ENCODE measurements around the gene ABI1. TPM values are rescaled to one million over a fixed set of nuclear protein-coding genes. Genes with fewer than 3 reads are reported as not detected.

ABI1 gene
- total RNA-seq, 1 experiment from 2014 or later: 36.9 TPM

- no peak overlapping the region for H2AK5ac ChIP-seq (ENCODE audit: insufficient read length, low read length)
- peaks cover 2% of the 10 kb centered on the region; the same call in 1 of the 2 replicates for H3K79me2 ChIP-seq (ENCODE audit: insufficient read depth, low read length)
These were observed 55.1 kb downstream of the ABI1 start for GRCh38 chr10:26805567-26806245.

More at GRCh38 chr10:26805567-26806245, 55.1 kb downstream of the ABI1 start:
- Histone ChIP-seq H3K23ac (ENCODE audit: insufficient read length, low read depth, low read length) (no peak overlapping the region), H3K4me1 (ENCODE audit: insufficient read depth, low read length) (peaks cover 5% of the 10 kb centered on the region; the same call in 1 of the 2 replicates), H2BK5ac (ENCODE audit: insufficient read length, low read length) (no peak overlapping the region), H3K9ac (ENCODE audit: extremely low read depth, insufficient read length, low read length) (no peak overlapping the region), H4K20me1 (ENCODE audit: control insufficient read depth, insufficient read depth, insufficient read length) (no peaks in the 10 kb centered on the region), H2BK120ac (ENCODE audit: low read depth, low read length, poor library complexity, severe bottlenecking) (no peak overlapping the region), H4K5ac (ENCODE audit: insufficient read length, low read depth, low read length) (no peak overlapping the region), H2BK15ac (ENCODE audit: low read depth, low read length) (no peak overlapping the region), H2AFZ (ENCODE audit: low read length) (no peak overlapping the region), H3K14ac (ENCODE audit: insufficient read depth, low read length) (no peak overlapping the region), H2BK20ac (ENCODE audit: low read depth, low read length, poor library complexity, severe bottlenecking) (no peak overlapping the region), H3K4me2 (ENCODE audit: insufficient read depth, insufficient read length, low read length) (no peak overlapping the region), H3K23me2 (ENCODE audit: insufficient read length, low read depth, low read length, poor library complexity, severe bottlenecking) (no peaks in the 10 kb centered on the region), H3K18ac (ENCODE audit: insufficient read length, low read depth, low read length) (no peak overlapping the region), H3K27ac (ENCODE audit: insufficient read length, low read depth, low read length) (no peak overlapping the region), H4K8ac (replicated peaks; ENCODE audit: insufficient read length, low read depth, low read length) (no peak overlapping the region), H4K91ac (ENCODE audit: insufficient read length, low read depth, low read length) (no peak overlapping the region), H3K79me1 (ENCODE audit: insufficient read depth, low read depth, low read length, poor library complexity, severe bottlenecking) (no peaks in the 10 kb centered on the region), H3T11ph (ENCODE audit: low read length) (no peak overlapping the region), H3K56ac (ENCODE audit: insufficient read length, low read depth, low read length) (no peak overlapping the region), H3K9me3 (ENCODE audit: control insufficient read depth, low read depth, low read length) (no peaks in the 10 kb centered on the region), H2BK12ac (ENCODE audit: insufficient read length, low read depth, low read length) (no peak overlapping the region), H3K27me3 (ENCODE audit: insufficient read depth, low read length) (no peaks in the 10 kb centered on the region), H3K4ac (ENCODE audit: low read depth, low read length) (no peak overlapping the region)
- H3K4me1 Mint-ChIP-seq: peaks cover 40 to 41% of the 10 kb centered on the region in 2 experiments
- TF ChIP-seq CTCF (conservative IDR thresholded peaks at IDR 0.05): no peak
- H3K36me3 Mint-ChIP-seq (ENCODE audit: insufficient read depth in 1 of 3, low read depth in 3 of 3): 0 out of 7 replicates have a peak, but pooled peaks cover 0 to 3% (median 0%) of the 10 kb centered on the region in 3 experiments
- WGBS (ENCODE audit: extremely low coverage, insufficient read length, low lambda C conversion rate): no CpG with 5 or more reads among the region's 2 CpGs
- DNase-seq: no peak
- H3K4me3 Mint-ChIP-seq: no peak overlapping the region
- H3K27ac Mint-ChIP-seq: 0 out of 7 replicates have a peak overlapping the region, but pooled peaks of 1 of the 3 experiments have one; percentile 2
- H3K9me3 Mint-ChIP-seq: no peaks in the 10 kb centered on the region; a peak in 1 of 5 replicates
- H3K27me3 Mint-ChIP-seq (ENCODE audit: low read depth): no peaks in the 10 kb centered on the region

All from H9 (cell line).